ENCODE data around the gene ALCAM.

Gene ALCAM

DNA sequence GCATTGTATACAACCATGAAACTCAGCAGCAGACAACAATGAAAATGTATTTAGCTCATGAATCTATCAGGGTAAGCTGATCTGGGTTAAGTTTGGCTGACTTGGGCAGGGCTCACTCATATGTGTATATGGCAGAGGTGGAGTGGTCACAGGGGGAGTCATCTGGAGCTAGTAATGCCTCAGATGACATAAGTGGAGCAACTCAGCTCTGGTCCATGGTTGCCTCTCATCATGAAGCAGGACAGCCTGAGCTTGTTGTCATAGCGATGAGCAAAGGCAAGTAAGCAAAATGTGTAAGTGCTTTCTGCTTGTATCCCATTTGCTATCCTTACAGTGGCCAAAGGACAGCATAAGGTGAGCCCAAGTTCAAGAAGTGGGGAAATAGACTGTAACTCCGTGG lies 64.5 kb downstream of the ALCAM start:
- no peak for DNase-seq

DNA sequence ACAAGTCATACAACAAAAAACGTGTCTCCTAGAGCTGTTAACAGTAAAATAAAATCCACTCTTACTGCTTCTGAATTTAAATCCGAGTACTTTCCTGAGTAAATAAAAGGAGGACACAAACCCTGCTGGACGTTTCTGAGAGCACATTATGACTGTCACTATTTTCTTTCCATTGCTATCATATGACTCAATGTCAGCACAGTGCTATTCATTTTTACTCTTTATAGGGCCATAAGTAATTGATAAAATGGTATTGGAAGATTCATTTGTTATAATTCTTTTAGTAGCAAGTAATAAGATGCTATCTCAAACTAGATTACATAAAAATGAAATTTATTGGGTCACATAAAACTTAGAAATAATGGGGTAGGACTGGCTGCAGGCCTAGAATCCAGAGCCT lies 68.6 kb downstream of the ALCAM start:
- no peak for DNase-seq

DNA sequence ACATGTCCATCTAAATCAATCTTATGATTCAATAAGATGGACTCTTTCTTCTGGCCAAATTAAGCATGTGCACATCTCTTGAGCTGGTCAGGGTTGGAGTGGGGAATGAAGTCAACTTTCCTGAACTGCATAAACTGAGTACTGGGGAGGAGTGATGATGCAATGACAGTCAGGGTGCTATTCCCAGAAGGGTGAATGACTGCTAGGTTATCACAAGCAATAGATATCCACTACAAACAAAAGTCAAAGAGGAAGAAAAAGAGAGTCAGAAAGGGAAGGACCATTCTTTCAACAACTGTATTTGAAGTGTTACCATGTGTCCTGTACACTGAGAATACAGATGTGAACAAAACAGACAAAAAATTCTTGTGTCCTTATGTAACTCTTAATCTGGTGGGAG lies 70.0 kb downstream of the ALCAM start:
- no peak for DNase-seq

DNA sequence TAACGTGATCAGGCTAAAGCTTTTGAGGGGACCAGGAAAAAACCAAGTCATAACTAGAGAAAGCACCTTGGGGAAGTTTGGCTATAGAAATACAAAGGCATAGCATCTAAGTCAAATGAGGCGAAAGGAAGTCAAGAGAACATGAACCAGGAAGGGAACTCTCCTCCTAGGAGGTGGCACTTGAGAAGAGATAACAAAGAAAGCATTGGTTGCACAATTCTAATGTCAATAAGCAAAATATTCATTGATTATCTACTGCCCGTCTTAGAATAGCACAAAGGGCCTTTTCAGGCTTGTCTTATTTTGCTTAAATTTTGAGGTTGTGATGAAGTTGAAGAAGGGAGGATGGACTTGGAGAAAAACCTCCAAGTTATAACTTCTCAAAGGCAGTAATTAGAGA lies 73.4 kb downstream of the ALCAM start:
- no peak for DNase-seq

DNA sequence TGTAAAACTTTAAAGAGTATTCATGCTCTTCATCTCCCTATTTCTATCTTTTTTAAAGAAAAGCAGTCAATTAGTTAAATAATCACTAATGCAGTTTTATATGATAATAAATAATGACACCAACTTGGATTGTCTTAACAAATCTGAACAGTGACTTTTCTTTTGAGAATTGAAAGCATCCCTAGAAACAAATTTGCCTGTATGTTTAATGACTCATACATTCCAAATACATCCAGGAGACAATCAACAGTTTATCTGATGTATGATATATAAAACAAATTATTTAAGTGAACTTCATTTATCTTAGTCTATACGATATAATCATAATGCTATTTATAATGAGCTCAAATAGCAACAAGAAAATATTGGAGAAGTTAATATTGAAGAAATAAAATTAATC lies 78.0 kb downstream of the ALCAM start:
- DNase-seq: no peak

DNA sequence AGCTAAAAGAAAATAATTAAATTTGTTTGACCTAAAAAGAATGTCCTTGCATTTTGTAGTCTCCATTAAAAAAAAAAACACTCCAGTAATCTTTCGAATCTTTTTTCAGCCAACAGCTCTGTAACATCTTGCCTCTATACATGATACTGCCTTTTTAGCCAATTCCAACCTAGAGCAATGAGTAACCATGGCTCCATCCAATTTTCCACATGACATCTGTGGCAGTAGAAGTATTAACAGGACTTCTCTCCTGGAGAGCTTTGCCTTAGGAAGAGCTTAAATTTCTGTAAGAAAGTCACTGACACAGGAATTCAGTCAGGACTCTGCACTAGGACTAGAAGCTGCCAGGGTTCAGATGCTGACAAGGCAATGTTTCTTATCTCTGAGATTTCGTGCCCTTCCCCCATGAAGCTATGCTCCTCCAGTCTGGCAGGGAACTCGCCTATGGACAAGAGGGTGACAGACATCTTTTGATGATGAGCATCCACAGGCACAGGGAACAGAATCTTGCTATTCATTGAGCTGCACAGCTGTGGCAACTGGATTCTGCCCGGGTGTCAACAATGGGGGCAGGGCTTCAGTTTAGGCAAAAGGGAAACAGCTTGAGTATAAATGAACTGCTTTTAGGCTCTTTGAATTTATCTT lies 81.8 kb downstream of the ALCAM start:
- no peak for DNase-seq

DNA sequence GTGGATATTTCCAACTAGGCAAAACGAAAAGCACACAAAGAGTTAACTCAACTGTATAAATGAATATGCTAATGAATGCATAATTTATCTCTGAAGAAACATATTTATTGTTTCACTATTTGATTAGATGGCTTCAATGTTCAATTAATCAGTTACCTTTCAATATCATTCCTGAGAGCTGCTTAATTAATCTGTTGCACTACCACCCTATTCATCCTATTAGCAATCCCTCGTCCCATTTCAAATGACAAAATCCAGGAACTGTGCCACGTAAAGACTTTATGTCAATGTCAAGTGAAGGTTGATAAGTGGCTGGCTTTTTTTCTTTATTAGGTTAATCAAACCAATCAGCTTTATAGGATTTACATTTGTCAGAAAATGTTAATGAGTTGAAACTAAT lies 82.7 kb downstream of the ALCAM start:
- no peak for DNase-seq

DNA sequence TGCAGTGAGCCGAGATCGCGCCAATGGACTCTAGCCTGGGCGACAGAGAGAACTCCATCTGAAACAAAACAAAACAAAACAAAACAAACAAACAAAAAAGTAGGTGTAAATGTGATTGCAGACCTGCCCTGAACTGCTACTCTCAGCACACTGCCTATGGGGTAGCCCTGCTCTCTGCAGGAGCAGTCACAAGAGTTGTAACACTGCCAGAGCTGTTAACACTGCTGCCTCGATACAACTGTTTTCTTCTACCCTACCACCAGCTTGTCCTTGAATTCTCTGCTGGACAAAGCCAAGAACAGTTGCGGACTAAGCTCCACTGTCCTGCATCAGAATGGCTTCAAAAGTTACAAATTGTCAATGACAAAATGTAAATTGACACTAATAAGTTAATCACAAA lies 89.3 kb downstream of the ALCAM start:
- no peak for DNase-seq

DNA sequence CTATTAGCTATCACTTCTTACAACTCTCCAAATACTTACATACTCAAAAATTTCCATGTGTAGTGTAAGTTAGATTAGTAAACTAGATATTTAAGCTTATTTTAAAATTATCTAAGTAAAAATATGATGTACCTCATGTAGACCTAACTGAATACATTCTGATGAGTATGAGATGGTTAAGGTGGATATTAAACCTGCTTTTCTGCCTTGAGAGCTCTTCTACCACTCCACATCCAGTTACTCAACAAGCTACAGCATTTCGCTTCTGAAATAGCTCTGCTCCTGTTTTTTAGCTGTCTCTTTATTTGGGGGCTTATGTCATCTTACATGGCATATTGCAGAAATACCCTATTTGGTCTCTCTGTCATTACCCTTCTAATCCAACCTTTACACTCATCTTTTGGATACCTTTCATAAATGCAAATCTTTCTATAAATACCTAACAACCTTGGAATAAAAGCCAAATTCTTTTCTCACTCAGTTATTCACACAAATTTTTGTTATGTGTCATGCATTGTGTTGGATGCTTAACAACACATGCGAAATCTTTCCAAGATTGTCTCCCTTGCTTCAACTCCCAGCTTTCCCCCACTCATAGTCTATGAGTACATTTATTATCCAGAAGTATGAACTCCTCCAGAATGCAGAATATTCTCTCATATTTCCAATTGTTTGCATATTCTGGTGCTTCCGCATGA lies 92.0 kb downstream of the ALCAM start:
- no peak for DNase-seq

DNA sequence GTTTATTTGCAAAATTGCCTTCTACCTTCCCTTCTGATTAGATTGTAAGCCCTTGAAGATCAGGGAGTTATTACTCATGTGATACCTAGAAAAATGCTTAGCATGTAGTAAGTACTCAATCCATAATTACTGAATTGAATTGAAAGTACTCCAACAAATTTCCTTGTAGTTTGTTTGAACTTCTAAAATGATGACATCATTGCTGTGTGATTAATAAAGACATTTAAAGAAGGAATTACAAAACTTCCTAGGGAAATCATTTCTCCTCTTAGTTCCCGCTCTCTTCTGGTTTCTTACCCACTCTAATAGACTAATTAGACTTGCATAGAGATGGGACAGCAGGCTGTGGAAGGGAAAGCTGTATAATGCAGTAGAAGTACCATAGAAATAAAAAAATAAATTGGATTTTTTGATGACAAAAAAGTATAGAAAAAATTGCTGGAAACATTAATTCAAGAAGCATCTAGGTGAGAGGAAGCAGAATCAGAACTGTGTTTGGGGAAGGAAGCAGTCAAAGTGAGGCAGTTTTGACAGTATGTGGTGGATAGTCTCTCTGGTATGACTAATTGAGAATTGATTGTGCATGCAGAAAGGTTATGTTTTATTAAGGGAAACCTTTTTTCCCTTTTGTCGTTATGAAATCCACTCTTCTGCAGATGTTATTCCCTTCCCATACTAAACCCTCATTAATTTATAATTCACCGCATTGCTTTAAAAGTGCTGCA lies 93.0 kb downstream of the ALCAM start:
- no peak for DNase-seq

DNA sequence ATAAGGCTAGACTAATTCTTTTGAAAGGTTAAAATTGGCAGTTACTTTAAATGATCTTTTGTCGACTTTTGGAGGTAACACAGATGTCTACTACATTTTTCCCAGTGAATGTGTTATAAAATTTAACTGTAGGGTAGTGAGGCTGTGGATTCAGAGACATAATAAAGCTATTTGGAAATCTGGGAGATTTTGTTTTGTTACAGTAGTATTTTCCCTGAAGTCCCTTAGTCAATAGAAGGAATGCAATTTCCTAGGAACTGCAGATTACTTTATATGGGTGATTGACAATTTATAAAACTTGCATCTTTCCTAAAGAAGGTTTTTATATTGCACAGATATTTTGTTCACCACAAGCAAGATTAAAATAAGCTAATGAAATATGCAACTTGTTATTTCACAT lies 96.9 kb downstream of the ALCAM start:
- no peak for DNase-seq

DNA sequence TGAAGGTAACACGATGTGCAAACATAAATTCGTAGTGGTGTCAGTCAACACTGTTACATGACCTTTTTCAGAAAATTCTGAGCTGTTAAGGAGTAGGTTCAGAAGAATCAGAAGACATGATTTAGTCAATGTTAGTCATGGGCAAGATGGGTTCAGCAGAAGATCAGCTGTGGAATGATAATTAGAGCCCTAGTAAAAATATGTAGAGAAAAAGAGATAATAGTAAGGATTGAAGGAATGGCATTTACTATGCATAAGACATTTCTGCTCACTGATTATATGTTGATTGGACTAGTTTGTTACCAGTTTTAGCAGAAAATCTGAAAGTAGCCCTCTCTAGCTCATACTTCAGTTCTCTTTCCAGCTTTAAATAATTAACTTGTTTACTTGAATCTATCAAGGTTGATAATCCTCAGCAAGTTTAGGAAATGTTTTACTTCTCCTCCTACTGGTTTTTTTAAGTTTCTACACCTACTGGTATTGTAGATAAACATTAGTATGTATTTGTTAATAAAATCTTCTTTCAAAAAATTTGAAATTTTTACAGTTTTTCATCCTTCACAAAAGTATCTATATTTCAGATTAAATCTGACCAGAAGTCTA lies 98.6 kb downstream of the ALCAM start:
- no peak for DNase-seq

DNA sequence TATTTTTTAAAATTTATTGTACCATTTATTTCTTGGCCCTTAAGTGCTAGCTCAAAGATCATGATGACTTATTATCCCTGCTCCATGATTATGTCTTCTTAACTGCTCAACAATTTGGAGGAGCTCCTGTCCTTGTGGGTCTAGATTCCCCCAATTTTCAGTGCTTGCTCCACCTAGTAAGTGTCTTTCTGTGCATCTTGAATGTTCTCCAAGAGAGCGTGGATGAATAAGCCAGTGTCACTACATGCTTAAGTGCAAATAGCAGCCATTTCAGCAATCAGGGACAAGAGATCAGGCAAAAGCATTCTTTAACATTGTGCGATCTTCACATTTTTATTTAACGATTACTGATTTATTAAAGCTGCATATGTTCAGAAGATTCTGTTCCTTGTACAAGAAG lies 99.4 kb downstream of the ALCAM start:
- no peak for DNase-seq

DNA sequence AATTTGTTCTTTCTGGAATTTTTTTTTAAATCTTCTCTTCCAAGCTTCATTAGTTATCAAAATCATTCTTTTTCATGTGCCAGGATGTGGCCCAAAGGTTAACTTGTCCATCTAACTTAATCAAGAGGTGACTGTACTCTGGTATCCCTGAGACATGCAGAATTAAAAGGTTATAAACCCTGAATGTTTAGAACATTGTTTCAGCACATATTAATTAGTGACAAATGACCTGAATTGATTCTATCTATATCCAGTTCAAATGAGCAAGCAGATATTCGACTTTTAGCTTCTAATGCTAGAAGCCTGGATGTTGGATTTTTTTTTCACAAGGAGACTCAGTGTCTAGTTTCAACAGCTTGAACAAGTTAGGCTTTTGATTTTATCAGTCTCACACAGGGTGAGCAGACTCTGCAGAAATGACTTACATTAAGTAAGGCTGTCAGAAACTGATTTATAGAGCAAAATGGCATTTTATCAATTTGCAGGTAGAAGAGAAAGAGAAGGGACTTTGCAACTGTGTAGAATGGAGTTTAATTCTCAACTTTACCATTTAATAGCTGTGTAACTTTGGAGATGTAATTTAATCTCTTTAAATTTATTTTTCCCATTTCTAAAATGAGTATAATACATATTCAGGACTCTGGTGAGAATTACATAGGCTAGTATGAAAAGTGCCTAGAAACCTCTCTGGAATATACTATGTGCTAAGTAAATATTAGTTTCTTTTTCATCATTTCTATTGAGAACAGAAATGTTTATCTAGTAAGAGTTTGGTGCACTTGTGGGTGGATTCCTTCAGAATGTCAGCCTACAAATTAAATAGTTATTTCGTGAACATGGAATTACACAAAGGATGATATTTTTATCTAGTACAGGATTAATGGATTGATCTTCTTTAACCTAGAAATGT lies 100.0 kb downstream of the ALCAM start:
- no peak for DNase-seq

DNA sequence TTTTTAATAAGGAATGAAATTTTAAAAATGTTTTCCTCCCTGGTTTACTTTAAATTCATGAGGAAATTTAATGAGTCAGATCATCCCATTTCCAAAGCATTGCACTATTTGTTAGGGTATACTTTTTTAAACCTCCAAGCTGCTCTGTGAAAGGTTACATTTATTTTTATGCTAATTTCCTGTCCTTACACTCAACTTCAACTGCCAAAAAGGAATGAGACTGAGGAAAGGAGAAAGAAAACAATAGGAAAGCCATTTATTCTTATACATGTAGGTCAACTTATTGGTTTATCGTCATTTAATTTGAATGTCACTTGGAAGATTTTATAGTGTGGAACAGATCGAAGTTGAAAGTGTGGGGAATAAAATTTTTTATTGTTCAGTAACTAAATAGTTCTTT lies 104.1 kb downstream of the ALCAM start:
- no peak for DNase-seq

DNA sequence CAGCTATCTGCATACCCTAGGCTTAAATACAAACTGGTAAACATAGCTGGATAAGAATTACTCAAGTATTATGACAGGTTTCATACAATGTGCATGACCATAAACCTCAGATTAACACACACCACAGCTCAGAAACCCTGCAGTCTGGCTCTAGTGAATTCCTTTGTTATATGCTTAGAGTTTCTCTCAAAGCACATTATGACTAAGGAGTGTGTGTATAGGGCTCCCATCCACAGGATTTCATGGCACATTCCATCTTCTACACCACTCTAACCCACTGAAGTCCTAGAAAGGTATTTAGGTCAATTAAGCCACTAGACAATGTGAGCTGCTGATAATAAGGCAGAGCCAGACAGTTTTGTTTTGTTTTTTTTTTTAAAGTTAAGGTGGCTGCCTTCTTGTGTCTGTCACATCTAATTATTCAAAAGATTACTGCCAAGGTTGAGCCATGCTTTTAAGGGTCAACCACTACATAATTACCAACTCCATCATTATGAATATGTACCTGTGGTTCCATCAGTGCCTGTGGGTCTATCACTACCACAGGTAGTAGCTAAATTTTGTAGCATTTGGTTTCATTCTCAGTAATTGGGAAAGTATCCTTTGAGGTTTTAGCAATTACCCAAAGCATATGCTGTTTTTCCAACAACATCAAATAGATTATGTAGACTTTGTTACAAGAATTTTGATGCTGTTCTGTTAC lies 107.0 kb downstream of the ALCAM start:
- DNase-seq: no peak

DNA sequence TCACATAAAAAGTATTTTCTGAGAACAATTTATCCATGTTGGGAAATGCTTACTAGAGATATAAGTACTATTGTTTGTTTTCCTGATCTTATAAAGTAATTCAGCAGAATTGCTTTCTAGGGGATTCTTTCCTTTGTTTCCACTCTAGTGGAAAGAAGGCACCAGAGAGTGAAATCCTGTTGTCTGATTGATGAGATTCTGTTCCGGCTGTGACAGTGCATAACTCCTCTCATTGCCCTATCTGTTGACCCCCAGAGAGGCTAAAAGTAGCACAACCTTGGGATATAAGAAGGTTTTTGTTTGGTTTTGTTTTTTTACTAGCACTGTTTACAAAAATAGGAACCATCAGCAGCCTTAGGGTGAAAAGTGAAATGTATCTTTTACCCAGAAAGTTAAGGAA lies 114.1 kb downstream of the ALCAM start:
- DNase-seq: no peak

DNA sequence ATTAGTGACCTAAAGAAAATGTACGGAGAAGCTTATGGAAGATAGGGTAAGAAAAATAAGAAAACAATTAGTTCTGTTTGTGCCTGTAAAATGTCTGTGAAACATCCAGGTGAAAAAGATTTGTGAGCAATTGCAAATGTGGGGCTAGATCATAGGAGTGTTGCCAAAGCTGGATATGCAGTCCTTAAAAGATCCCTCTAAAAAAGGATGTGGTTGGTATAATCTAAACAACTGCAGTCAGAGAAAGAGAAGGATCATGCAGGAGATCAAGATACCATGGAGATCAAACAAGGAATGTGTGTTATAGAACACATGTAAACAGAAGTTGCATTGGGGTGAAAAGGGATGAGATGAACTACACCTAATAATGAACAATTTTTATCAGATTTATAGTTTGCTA lies 116.8 kb downstream of the ALCAM start:
- no peak for DNase-seq

DNA sequence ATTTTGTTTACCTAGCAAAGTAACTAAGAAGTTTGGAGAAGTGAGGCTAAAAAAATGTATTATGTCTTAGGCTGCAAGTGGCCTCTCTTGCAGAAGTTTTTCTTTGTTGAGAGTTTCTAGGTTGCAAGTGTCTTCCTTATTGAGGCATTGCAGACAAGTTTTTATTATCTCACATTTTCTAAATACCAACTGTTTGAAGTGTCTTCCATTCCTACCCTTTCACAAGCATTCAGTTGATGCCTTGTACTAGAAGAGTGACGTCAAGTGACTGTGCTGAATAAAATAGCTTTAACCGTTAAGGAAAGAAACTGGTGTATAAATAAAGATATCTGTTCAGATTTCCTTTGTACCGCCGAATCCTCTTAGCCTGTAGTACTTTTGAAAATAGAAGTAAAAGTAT lies 123.3 kb downstream of the ALCAM start:
- DNase-seq: no peak

DNA sequence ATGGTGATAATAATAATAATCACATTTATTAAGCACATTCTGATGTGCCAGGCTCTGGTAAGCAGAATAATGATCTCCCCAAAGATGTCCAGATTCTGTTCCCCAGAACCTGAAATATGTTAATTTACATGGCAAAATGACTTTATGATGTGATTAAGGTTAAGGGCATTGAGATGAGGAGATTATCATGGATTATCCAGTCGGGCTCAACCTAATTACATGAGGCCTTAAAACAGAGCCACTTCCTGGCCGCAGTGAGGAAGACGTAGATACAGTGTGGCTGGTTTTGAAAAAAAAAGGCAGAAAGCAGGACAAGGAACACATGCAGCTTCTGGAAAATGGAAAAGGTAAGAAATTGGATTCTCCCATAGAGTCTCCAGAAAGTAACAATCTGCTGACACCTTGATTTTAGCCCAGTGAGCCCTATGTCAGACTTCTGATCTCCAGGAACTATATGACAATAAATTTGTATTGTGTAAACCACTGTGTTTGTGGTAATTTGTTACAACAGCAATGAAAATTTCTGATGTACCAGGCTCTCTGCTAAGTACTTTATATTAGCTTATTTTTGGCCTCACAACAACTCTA lies 126.7 kb downstream of the ALCAM start:
- DNase-seq: no peak

DNA sequence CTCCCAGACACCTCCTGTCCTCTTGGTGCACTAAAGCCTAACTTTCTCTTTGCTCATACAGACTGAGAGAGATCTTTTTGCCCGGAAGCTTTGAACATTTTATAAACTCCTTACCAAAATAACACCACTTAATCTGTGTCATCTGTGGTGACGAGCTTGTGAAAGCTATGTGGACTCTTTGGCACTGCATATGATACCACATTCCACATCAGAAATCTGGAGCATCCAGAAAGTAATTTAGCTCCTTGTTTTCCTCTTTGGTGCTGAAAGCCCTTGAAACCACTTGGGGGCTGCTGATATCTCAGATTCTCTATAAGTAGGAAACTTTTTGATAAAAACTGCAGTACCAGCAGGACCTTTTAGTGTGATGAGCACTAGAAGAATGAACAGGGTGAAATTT lies 128.3 kb downstream of the ALCAM start:
- DNase-seq: no peak

DNA sequence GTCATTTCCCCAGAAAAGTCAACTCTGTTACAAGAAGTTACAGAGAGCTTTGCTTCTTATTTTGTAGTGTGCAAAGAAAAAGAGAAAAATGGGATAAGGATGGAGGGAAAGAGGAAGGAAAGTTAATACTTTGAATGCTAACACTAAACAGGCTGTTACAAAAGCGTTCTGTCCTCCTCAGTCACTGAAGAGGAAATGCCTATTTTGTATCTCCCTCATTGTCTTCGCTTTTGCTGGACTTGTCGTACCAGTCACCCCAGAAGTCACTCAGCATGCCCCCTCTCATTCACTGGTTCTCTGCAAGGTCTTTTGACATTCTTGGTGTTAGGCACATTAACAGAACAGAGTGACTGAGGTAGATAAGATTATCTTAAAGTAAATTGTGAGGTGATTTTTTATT lies 129.6 kb downstream of the ALCAM start:
- DNase-seq: no peak

Data from CD4-positive, alpha-beta T cell treated with Interferon alpha-2 for 1 hour (primary cell).